ENCODE results near the gene COX7A2L.

Gene COX7A2L

DNA sequence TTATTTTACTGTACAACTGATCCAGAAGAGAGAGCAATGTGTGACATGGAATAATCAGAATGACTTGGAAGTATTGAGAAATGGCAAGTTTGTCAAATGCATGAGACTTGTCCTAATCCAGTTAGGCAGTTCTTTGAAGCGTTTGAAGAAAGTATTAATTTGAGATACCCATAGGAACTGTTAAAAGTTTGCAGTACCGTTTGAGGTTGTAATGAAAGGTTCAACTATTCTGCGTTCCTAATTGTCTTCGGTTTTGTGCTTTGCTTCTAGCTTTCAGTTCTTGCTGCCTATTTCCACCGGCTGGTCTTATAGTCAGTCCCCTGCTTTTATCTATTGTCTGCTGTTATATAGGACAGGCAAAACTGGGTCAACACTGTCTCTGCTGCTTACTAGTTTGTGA, 41.8 kb downstream of the COX7A2L start:
- no peak for DNase-seq

DNA sequence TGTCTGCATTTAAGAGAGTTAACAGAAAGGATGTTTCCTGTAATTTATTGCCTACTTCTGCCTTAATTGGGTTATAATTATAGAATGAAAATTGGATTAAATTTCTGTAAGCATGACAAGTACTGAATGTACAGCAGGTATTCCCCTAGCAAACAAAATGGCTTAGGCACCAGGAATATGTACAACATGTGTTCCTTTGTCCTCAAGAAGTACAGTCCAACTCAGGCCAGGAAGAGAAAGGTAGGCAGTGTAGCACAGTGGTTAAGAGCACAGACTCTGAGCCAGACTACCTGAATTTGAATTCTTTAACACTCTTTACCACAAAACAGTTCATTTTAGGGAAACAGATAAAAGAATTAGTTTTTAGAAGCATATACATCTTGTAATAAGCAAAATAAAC, 43.1 kb downstream of the COX7A2L start:
- DNase-seq = no peak

DNA sequence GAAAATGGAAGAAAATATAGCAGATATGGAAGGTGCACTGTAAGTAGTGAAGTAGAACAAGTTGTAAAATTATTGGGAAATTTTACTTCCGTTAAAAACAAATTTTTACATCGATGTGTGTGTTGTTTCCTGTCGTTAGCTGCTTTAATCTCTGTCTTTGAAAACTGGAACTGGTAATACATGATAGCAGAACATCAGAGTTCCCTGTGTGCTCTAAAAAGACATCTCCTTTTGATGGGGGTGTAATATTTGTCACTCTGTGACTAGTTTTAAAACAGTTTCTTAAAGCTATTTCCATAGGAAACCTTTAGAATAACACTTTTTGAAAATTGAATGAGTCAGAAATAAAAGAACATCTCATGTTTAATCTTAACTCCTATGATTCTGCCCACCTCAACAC, 43.5 kb downstream of the COX7A2L start:
- no peak for DNase-seq

DNA sequence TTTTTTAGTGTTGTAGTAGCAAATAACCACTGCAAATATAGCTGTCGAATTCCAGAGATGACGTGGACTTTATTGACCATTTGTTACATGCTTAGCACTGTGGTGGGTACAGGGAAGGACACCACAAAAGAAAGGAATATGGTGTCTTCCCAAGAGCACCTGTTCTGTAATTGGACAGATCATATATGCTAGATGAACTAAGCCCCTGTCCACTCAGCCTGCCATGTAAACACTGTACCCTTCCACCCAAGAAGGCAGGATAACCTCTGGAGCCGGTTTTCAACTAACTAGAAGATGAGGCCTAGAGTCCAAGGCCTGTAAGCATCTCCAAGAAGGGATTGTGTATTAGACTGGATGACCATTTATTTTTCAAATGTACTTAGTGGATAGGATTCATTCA, 44.1 kb downstream of the COX7A2L start:
- DNase-seq = no peak

DNA sequence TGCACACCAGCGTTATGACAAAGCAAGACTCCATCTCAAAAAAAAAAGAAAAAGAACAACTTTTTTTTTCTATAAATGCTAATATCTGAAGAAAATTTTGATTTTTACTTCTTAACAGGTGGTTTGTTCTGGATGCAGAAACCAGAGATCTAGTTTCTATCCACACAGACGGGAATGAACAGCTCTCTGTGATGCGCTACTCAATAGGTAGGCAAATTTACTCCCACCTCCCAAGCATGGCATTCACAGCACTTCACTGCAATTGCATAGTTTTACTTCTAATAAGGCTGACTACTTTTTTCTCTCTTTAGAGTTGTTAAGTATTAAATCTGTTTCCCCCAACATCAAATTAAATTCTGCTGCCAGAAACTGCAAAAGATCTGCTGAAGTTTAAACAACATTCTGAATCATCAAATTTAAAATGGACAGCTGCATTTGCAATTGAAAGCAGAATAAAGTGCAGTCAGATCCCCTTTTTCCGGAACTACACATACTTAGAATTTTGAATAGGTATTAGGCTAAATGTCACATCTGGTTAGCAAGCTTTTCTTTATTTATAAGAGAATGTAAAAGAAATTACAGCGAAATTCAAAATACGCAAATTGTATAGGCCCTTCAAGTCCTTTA, 45.1 kb downstream of the COX7A2L start:
- no peak for DNase-seq

DNA sequence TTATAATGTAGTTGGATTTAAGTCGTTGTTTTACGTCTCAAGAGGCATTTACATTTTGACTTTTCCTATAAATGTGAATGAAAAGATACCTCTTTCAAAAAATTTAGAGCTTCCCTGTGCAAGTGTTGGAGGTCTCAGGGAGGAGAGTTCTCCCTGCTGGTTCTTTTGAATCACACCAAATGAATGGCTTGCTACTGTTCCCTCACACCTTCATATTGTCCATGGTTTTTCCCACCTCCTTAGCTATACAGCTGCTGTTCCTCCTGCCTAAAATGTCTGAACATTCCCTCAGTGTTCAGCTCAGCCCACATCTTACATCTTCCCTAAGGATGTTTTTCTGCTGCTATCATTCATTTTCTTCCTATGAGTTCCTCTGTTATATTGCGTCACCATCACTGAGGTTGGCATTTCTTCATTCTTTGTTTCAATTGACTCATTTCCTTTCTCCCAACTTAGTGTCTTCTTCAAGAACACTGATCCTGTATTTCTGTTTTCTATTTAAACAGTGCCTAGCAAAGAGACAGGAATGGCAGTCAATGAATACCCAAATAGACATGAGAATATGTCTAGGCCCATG, 46.0 kb downstream of the COX7A2L start:
- no peak for DNase-seq

DNA sequence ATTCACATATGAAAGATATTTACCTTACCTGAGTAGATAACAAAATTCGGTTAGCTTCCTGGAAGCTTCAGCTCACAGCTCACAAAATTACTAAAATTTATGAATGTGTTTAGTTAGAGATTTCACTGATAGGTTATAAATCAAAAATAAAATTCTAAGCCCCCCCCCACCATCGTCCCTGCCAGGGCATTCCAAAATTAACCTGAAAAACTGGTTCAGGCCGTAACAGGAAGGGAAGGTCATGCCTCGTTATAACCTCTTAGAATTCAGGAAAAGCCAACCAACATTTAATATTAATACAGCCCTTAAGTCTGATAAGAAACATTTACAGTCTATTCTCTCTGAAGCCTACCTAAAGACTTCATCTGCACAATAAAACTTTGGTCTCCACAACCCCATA, 48.9 kb downstream of the COX7A2L start:
- DNase-seq = no peak

DNA sequence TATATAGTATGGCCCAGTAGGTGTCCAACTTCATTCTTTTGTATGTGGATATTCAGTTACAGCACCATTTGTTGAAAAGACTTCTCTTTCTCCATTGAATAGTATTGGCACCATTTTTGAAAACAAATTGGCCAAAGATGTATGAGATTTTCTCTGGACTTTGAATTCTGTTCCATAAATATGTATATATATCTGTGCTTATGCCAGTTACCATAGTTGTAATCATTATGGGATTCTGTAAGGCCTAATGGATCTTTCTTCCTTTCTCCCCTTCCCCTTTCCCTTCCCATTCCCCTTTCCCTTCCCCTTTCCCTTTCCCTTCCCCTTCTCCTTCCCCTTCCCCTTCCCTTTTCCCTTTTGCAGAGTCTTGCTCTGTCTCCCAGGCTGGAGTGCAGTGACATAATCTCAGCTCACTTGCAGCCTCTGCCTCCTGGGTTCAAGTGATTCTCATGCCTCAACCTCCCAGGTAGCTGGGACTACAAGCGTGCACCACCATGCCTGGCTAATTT, 51.0 kb downstream of the COX7A2L start:
- no peak for DNase-seq

DNA sequence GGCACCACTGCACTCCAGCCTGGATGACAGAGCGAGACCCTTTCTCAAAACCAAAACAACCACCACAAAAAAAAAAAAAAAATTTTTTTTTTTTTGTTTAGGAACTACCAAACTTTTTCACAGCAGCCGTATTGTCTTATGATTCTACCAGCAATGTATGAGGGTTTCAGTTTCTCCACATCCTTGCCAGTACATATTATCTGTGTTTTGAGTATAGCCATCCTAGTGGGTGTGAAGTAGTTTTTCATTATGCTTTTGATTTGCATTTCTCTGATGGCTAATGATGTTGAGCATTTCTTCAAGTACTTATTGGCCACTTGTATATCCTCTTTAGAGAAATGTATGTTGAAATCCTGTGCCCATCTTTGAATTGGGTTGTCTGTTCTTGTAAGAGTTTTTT, 51.7 kb downstream of the COX7A2L start:
- DNase-seq = no peak

DNA sequence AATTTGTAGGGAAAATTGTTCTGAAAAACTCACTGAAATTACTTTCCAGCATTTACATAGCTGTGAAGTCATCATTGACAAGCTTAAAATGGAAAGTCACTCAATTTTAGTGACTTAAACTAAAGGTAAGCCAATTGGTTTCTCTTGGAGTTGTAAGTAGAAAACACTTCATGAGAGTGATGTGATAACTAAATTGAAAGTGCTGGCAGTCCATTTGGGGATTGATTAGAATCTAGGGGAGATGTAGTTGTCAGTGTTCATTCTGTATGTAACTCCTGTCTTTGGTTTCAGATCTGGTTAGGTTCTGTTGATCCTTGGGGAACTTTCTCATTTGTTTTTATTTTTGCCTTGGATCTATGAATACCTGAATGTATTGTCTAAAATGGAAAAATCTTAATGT, 53.8 kb downstream of the COX7A2L start:
- no peak for DNase-seq

DNA sequence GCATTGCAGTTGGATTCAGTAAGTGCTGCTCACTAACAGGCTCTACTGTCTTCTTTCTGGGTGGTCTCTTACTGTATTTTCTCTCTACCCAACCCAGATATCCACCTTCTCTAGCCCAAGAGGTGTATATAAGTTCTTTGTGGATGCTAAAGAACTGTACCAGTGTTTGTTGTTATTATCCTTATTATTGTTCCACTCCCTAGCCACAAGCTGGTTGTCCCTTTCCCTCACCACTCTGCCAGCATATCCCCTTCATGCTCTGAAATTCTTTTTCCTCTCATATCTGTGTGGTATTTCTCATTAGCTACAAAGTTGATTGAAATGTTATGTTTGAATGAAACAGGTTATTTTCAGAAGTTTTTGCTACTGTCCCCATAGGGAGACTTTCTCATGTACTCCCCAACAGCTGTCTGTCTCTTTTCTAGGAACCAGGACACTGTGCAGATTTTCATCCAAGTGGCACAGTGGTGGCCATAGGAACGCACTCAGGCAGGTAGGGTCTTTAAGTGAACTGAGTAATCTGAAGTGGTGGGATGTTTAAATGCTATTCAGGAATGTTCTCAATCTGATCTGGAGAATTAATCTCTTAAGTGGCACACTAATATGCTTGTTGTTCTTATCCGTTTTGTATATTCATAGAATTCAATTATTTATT, 56.8 kb downstream of the COX7A2L start:
- no peak for DNase-seq

DNA sequence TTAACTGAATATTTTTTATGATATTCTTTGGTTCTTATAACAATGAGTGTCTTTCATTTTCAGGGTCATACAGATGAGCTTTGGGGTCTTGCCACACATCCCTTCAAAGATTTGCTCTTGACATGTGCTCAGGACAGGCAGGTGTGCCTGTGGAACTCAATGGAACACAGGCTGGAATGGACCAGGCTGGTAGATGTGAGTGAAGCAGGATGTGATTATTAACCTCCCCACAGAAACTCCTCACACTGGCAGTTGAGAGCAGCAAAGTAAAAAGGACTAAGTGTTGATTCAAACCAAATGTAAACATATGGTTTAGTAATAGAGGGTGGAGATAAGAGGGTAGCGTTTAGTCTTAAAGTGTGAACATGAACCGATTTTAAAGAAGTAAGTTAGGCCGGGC, 57.8 kb downstream of the COX7A2L start:
- no peak for DNase-seq

DNA sequence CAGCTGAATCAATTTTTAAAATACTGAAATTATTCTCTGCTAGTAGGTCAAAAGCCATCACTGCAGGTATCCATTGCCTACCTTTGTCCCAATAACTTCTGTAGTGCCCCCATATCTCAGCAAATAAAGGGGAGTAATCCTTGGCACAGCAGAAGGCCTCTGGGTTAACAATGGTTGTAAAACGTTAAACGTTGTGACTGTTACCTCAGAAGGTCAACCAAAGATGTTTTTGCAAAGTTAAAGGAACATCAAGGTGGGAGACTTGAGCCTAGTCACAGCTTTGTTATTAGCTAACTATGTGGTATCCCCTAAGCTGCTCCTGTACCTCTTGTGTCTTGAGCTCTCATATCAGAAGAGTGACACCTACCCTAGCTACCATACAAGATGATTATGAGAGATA, 60.5 kb downstream of the COX7A2L start:
- no peak for DNase-seq
